ENCODE results near the gene LRFN4. TPM values are rescaled to one million over a fixed set of nuclear protein-coding genes. Genes with fewer than 3 reads are reported as not detected.

LRFN4 gene
- total RNA-seq, 1 experiment from 2014 or later = 70.3 TPM

- TF ChIP-seq PRDM15 (CRISPR knock-in tag; IDR thresholded peaks at IDR 0.05) = no peak
- no peak for TF ChIP-seq FOXK1 (CRISPR knock-in tag; IDR thresholded peaks at IDR 0.05)
- no peak for TF ChIP-seq PRRX2 (CRISPR knock-in tag; IDR thresholded peaks at IDR 0.05)
- no peak for TF ChIP-seq HMGXB4 (CRISPR knock-in tag; IDR thresholded peaks at IDR 0.05)
Observed at GRCh38 chr11:66889960-66890359, 33.1 kb downstream of the LRFN4 start (continued).

GRCh38 chr11:66891851-66892660 lies 35.2 kb downstream of the LRFN4 start:
- POLR2A ChIA-PET = no interaction called here
- H3K27ac Mint-ChIP-seq = peak overlapping the region; percentile 86; the same call in 1 of the 2 replicates

GRCh38 chr11:66892911-66893310 lies 36.0 kb downstream of the LRFN4 start:
- ChIA-PET POLR2A (no interaction called here), CTCF (interaction anchor here (2.9 kb wide), 1 partner anchor 10 kb away, joined by 15 read pairs; no protein-coding TSS in a partner anchor)
- Mint-ChIP-seq H3K4me3 (no peak overlapping the region), H3K27ac (no peak overlapping the region), H3K27me3 (ENCODE audit: low read depth) (no peaks in the 10 kb centered on the region), H3K4me1 (peaks cover 28% of the 10 kb centered on the region), H3K36me3 (no peaks in the 10 kb centered on the region), H3K9me3 (no peaks in the 10 kb centered on the region)
- DNase-seq (ENCODE audit: low spot score) (no peak), ATAC-seq (no peak)
- no peak for TF ChIP-seq HMGXB4 (CRISPR knock-in tag; IDR thresholded peaks at IDR 0.05)
- no peak for TF ChIP-seq RORB (CRISPR knock-in tag; IDR thresholded peaks at IDR 0.05)
- TF ChIP-seq FOXP4 (CRISPR knock-in tag; IDR thresholded peaks at IDR 0.05) = no peak
- no peak for TF ChIP-seq FOXJ3 (CRISPR knock-in tag; IDR thresholded peaks at IDR 0.05; ENCODE audit: borderline replicate concordance)
- TF ChIP-seq GABPB1 (CRISPR knock-in tag; IDR thresholded peaks at IDR 0.05) = no peak
- TF ChIP-seq ZNF423 (CRISPR knock-in tag; IDR thresholded peaks at IDR 0.05) = no peak
- no peak for TF ChIP-seq TEAD1 (CRISPR knock-in tag; IDR thresholded peaks at IDR 0.05)
- TF ChIP-seq PRRX2 (CRISPR knock-in tag; IDR thresholded peaks at IDR 0.05) = no peak
- TF ChIP-seq TCF7 (CRISPR knock-in tag; IDR thresholded peaks at IDR 0.05; ENCODE audit: low read depth) = no peak
- TF ChIP-seq IRF2 (CRISPR knock-in tag; IDR thresholded peaks at IDR 0.05; ENCODE audit: borderline replicate concordance, low read depth) = no peak
- no peak for TF ChIP-seq USF1 (CRISPR knock-in tag; IDR thresholded peaks at IDR 0.05)
- TF ChIP-seq ATF6 (CRISPR knock-in tag; IDR thresholded peaks at IDR 0.05) = no peak
- no peak for TF ChIP-seq HMGA2 (CRISPR knock-in tag; IDR thresholded peaks at IDR 0.05)
- no peak for TF ChIP-seq MLX (CRISPR knock-in tag; IDR thresholded peaks at IDR 0.05)
- TF ChIP-seq ZMAT4 (CRISPR knock-in tag; IDR thresholded peaks at IDR 0.05) = no peak
- no peak for TF ChIP-seq NFE2L1 (CRISPR knock-in tag; IDR thresholded peaks at IDR 0.05)

More at GRCh38 chr11:66891851-66892660, 35.2 kb downstream of the LRFN4 start:
- ATAC-seq = peak; percentile 52
- H3K27me3 Mint-ChIP-seq (ENCODE audit: low read depth) = no peaks in the 10 kb centered on the region
- no peaks in the 10 kb centered on the region for H3K9me3 Mint-ChIP-seq
- H3K36me3 Mint-ChIP-seq = no peaks in the 10 kb centered on the region
- CTCF ChIA-PET = interaction anchor here (1.0 to 1.3 kb wide), 3 partner anchors 10 to 36 kb away, joined by 3 to 4 read pairs (median 3); no protein-coding TSS in a partner anchor
- DNase-seq (ENCODE audit: low spot score) = no peak
- no peak for TF ChIP-seq GABPB1 (CRISPR knock-in tag; IDR thresholded peaks at IDR 0.05)
- peaks cover 28% of the 10 kb centered on the region for H3K4me1 Mint-ChIP-seq
- no peak overlapping the region for H3K4me3 Mint-ChIP-seq

Data from WTC11 (cell line).